DMS53 treated with DMSO at 0.1 percent for 48 hours (cell line): ENCODE measurements around the gene MTMR1.

Source experiments
- DNase-seq: peaks from one replicate; lab custom pipeline; 2025; ENCODE audit not compliant: unreplicated experiment; lab: John Stamatoyannopoulos, UW

MTMR1 gene

DNA sequence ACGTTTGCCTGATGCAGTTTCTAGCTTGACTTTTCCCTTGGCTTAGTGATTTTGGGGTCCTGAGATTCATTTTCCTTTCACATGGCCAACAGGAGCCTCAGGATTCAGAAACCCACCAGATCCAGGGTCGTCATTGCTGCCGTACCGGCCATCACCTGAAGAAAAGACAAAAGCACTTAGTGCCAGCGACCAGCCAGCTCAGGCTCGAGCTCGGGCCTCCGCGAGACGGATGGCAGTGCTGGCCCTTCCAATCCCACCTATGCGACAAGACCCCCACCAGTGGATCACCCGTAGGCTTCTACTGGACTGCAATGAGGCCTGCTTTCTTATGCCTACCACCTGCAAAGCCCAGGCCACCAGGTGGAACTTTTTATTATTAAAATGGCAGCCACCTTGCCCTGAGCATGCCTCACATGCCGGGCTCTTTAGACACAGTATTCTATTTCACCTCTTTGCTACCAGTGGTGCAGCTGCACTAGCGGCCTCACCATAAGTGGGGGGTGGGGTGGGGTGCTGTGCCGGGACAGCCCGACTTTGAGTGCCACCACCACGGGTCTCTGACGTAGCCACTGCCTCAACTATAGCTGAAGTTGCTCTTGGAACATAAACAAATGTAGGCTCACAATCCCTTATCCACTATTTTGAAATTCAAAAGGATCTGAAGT lies 84.3 kb downstream of the MTMR1 start:
- DNase-seq = no peak

GRCh38 chrX:150779385-150779784 lies 86.2 kb downstream of the MTMR1 start:
- no peak for DNase-seq

GRCh38 chrX:150781677-150782076 lies 88.5 kb downstream of the MTMR1 start:
- no peak for DNase-seq

DNA sequence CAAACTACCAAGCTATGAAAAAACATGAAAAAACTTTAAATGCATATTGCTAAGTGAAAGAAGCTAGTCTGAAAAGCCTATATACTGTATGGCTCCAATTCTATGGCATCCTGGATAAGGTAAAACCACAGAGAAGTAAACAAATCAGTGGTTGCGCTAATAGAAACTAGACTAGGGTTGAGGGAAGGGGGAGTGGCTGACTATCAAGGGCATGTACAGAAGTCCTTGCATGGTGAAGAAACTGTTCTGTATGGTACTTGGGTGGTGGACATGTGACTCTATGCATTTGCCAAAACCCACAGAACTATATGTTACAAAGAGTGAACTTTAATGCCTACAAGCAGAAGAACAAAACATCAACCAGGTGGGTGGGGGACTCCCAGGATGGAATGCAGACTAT lies 96.8 kb downstream of the MTMR1 start:
- no peak for DNase-seq

DNA sequence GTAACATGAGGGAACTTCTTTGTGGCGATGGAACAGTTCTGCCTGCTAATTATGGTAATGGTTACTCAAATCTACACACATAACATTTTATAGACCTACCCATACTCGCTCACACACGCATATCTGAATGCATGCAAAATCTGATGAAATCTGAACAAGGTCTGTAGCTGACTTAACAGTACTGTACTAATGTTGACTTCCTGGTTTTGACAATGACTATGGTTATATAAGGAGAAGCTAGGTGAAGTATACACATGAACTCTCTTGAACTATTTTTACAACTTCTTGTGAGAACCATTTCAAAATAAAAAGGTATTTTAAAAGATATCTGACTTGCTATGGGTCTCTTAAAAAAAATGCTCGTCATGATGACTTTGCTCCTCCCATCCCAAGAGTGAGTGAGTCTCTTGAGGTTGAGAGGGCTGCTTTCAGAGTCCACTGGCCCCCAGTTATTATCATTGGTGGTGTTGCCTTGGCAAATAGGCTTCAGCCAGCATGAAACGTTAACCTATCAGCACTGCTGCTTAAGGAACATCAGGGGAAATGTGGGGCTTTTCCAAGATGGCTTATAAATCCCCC lies 99.8 kb downstream of the MTMR1 start:
- no peak for DNase-seq

DNA sequence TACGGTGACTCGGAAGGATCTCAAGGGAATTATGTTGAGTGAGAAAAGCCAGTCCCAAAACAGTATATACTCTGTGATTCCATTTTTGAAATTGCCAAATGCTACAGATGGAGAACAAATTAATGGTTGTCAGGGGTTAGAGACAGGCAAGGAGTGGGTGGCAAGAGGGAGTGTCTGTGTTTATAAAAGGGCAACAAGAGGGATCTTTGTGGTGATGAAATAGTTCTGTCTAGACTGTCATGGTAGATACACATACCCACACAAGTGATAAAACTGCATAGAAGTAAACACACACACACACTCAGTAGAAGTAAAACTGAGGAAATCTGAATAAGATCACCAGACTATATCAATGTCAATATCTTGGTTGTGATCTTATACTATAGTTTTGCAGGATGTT lies 112.5 kb downstream of the MTMR1 start:
- no peak for DNase-seq

- no peak for DNase-seq
Observed at GRCh38 chrX:150806827-150807226, 113.6 kb downstream of the MTMR1 start.

DNA sequence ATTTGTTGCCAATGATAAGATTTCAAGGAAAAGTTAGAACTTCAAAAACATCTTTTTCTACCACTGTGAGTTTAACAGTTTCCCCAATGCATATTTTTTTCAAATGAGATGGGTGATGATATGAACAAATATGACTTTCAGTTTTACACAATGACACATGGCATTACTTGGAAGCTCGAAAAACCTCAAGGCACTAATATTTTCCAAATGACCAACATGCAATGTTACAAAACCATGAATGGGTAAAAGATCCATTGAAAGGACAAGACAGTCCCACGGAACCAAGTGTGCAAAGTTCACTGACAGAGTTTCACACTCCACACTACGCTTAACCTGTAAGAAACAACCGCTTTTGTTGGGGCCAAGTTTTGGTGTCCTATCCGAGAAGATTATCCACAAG lies 120.7 kb downstream of the MTMR1 start:
- no peak for DNase-seq
